HG03060 (cell line): ENCODE results near the gene CCL4L2.
"Not testable (repeated sequence)": the region's sequence is repeated elsewhere in the genome, so short reads cannot be mapped to it uniquely, and the experiment has no call there.

Source experiments
- ATAC-seq: cut with Tn5 transposase; IDR thresholded peaks from one replicate; pipeline ENCODE4 v1.9.1; 2021; ENCODE audit warnings: low read depth, moderate number of reproducible peaks; ENCODE audit not compliant: unreplicated experiment

The CCL4L2 gene

GRCh38 chr17:36194832-36195433 is 15.9 kb upstream of the CCL4L2 start:
- ATAC-seq: not testable (repeated sequence)

GRCh38 chr17:36195434-36196130 is 15.3 kb upstream of the CCL4L2 start:
- no peak for ATAC-seq

GRCh38 chr17:36196131-36196486 is 14.8 kb upstream of the CCL4L2 start:
- no peak for ATAC-seq

GRCh38 chr17:36197387-36197703 is 13.5 kb upstream of the CCL4L2 start:
- ATAC-seq: no peak

- ATAC-seq: no peak
These were observed 11.9 kb upstream of the CCL4L2 start for GRCh38 chr17:36198831-36199465.

GRCh38 chr17:36201102-36201501 is 9.8 kb upstream of the CCL4L2 start:
- ATAC-seq: not testable (repeated sequence)

- not testable (repeated sequence) for ATAC-seq
These were observed 9.4 kb upstream of the CCL4L2 start for GRCh38 chr17:36201506-36201905.

GRCh38 chr17:36203335-36203734 is 7.5 kb upstream of the CCL4L2 start:
- ATAC-seq: no peak

- no peak for ATAC-seq
These were observed 6.0 kb upstream of the CCL4L2 start for GRCh38 chr17:36204724-36205500.

GRCh38 chr17:36205637-36206485 is 5.0 kb upstream of the CCL4L2 start:
- ATAC-seq: no peak

GRCh38 chr17:36206486-36206821 is 4.4 kb upstream of the CCL4L2 start:
- not testable (repeated sequence) for ATAC-seq

- not testable (repeated sequence) for ATAC-seq
These were observed 3.5 kb upstream of the CCL4L2 start for GRCh38 chr17:36207383-36207782.

- ATAC-seq: no peak
These were observed 1.3 kb upstream of the CCL4L2 start for GRCh38 chr17:36209575-36209974.

- ATAC-seq: not testable (repeated sequence)
These were observed 815 bp downstream of the CCL4L2 start for GRCh38 chr17:36211484-36212271.

GRCh38 chr17:36212272-36212605 is 1.4 kb downstream of the CCL4L2 start:
- ATAC-seq: no peak

- ATAC-seq: no peak
These were observed 2.1 kb downstream of the CCL4L2 start for GRCh38 chr17:36212966-36213365.

- no peak for ATAC-seq
These were observed 2.8 kb downstream of the CCL4L2 start for GRCh38 chr17:36213695-36214094.

GRCh38 chr17:36214918-36215317 is 4.1 kb downstream of the CCL4L2 start:
- no peak for ATAC-seq

GRCh38 chr17:36215406-36216308 is 4.8 kb downstream of the CCL4L2 start:
- ATAC-seq: not testable (repeated sequence)
